Activated CD8-positive, alpha-beta memory T cell treated with anti-CD3 and anti-CD28 coated beads, Interleukin-2, amount 10 ng/mL, durations not matched to agents 7 days and 5 days (primary cell): ENCODE measurements around the gene RESP18. TPM values are rescaled to one million over a fixed set of nuclear protein-coding genes. Genes with fewer than 3 reads are reported as not detected.
"Not testable (repeated sequence)": the region's sequence is repeated elsewhere in the genome, so short reads cannot be mapped to it uniquely, and the experiment has no call there.

ENCODE experiments used
- ATAC-seq: fragments of 150-1000 bp; cut with Tn5 transposase; one replicate; pipeline ENCODE4 v1.10.0; 2021; ENCODE audit warnings: moderate library complexity
- CTCF ChIA-PET: fragments of 350-600 bp; sonication (Branson Sonifier 250); formaldehyde crosslinking; loops from one replicate; lab custom pipeline; 2021; ENCODE audit warnings: antibody characterized with exemption; lab: Charles Lee
- DNase-seq: peaks from one replicate; pipeline ENCODE4 v3.0.0-alpha.2; 2020
- H3K27ac Mint-ChIP-seq: one replicate; pipeline ENCODE4 v1.8.0; 2021; ENCODE audit warnings: mild to moderate bottlenecking, mixed read lengths
- H3K27me3 Mint-ChIP-seq: one replicate; pipeline ENCODE4 v1.8.0; 2021; ENCODE audit warnings: mixed read lengths
- H3K36me3 Mint-ChIP-seq: one replicate; pipeline ENCODE4 v1.8.0; 2021; ENCODE audit warnings: mild to moderate bottlenecking, mixed read lengths
- H3K4me1 Mint-ChIP-seq: one replicate; pipeline ENCODE4 v1.8.0; 2021; ENCODE audit warnings: mixed read lengths
- H3K4me3 Mint-ChIP-seq: one replicate; pipeline ENCODE4 v1.8.0; 2021; ENCODE audit warnings: mild to moderate bottlenecking, moderate library complexity, mixed read lengths
- H3K9me3 Mint-ChIP-seq: one replicate; pipeline ENCODE4 v1.8.0; 2022; ENCODE audit warnings: low read depth, mixed read lengths
- total RNA-seq, 2 experiments: library from RNA; stranded (reverse); gene quantifications; one replicate each; pipeline ENCODE4 v1.2.3, GENCODE V29; 2021

The RESP18 gene
- total RNA-seq, 2 experiments from 2014 or later: not detected

- H3K36me3 Mint-ChIP-seq, H3K4me1 Mint-ChIP-seq, ATAC-seq, H3K4me3 Mint-ChIP-seq, H3K27ac Mint-ChIP-seq, DNase-seq, H3K9me3 Mint-ChIP-seq: not testable (repeated sequence)
- CTCF ChIA-PET: interaction anchor here (0.9 kb wide), 1 partner anchor 153 kb away, joined by 3 read pairs; no protein-coding TSS in a partner anchor
- H3K27me3 Mint-ChIP-seq: peaks cover 27% of the 10 kb centered on the region
Measured at GRCh38 chr2:219312683-219313263, 19.8 kb downstream of the RESP18 start.

- Mint-ChIP-seq H3K4me3 (no peak within 1 kb of the TSS), H3K27ac (no peak within 1 kb of the TSS), H3K27me3 (peaks cover 53% of the 10 kb centered on the region), H3K36me3 (no peaks in the 10 kb centered on the region), H3K4me1 (no peaks in the 10 kb centered on the region), H3K9me3 (no peaks in the 10 kb centered on the region)
- DNase-seq (no peak), ATAC-seq (no peak)
- CTCF ChIA-PET: interaction anchor here (0.7 to 1.6 kb wide), 4 partner anchors 10 to 251 kb away, joined by 3 to 7 read pairs (median 5); no protein-coding TSS in a partner anchor
Measured at GRCh38 chr2:219309278-219309677, 23.3 kb downstream of the RESP18 start, which contains the start of gene PTPRN. Gene PTPRN (minus strand): TSS chr2:219309401. CDS start chr2:219309332, 69 bp downstream.

- H3K4me1 Mint-ChIP-seq: no peaks in the 10 kb centered on the region
- H3K27me3 Mint-ChIP-seq: peaks cover 55% of the 10 kb centered on the region
- H3K27ac Mint-ChIP-seq: no peak overlapping the region
Measured at GRCh38 chr2:219308142-219309101, 24.1 kb downstream of the RESP18 start.

GRCh38 chr2:219306047-219306446 lies 26.5 kb downstream of the RESP18 start:
- CTCF ChIA-PET: interaction anchor here (0.7 kb wide), 1 partner anchor 27 kb away, joined by 3 read pairs; the partner anchor contains the start of gene DNAJB2
- no peak overlapping the region for H3K27ac Mint-ChIP-seq
- peaks cover 67% of the 10 kb centered on the region for H3K27me3 Mint-ChIP-seq
- H3K9me3 Mint-ChIP-seq: no peaks in the 10 kb centered on the region
- no peak for DNase-seq
- H3K4me3 Mint-ChIP-seq: no peak overlapping the region
- no peak for ATAC-seq
- H3K4me1 Mint-ChIP-seq: no peaks in the 10 kb centered on the region
- H3K36me3 Mint-ChIP-seq: no peaks in the 10 kb centered on the region

More at GRCh38 chr2:219308142-219309101, 24.1 kb downstream of the RESP18 start:
- CTCF ChIA-PET: interaction anchor here (0.6 to 1.4 kb wide), 4 partner anchors 13 to 279 kb away, joined by 3 to 7 read pairs (median 3); no protein-coding TSS in a partner anchor
- no peaks in the 10 kb centered on the region for H3K9me3 Mint-ChIP-seq
- H3K36me3 Mint-ChIP-seq: no peaks in the 10 kb centered on the region
- H3K4me3 Mint-ChIP-seq: no peak overlapping the region
- DNase-seq (peak; percentile 79), ATAC-seq (peak; percentile 94)

- Mint-ChIP-seq H3K27ac (no peak overlapping the region), H3K27me3 (peaks cover 69% of the 10 kb centered on the region), H3K4me3 (no peak overlapping the region)
Measured at GRCh38 chr2:219304223-219304622, 28.3 kb downstream of the RESP18 start.

GRCh38 chr2:219302412-219302968 lies 30.1 kb downstream of the RESP18 start:
- peaks cover 63% of the 10 kb centered on the region for H3K27me3 Mint-ChIP-seq
- H3K9me3 Mint-ChIP-seq: no peaks in the 10 kb centered on the region
- no peak overlapping the region for H3K27ac Mint-ChIP-seq
- no peaks in the 10 kb centered on the region for H3K36me3 Mint-ChIP-seq
- peaks cover 5% of the 10 kb centered on the region for H3K4me1 Mint-ChIP-seq
- no peak for DNase-seq
- CTCF ChIA-PET: interaction anchor here (1.1 to 1.4 kb wide), 3 partner anchors 7 to 50 kb away, joined by 3 to 4 read pairs (median 3); partner anchors contain the start of gene TUBA4B
- no peak overlapping the region for H3K4me3 Mint-ChIP-seq
- no peak for ATAC-seq

More at GRCh38 chr2:219304223-219304622, 28.3 kb downstream of the RESP18 start:
- H3K9me3 Mint-ChIP-seq: no peaks in the 10 kb centered on the region
- CTCF ChIA-PET: interaction anchor here (1.6 kb wide), 1 partner anchor 9 kb away, joined by 6 read pairs; no protein-coding TSS in a partner anchor
- peaks cover under 1% of the 10 kb centered on the region for H3K4me1 Mint-ChIP-seq
- ATAC-seq (no peak), DNase-seq (no peak)
- H3K36me3 Mint-ChIP-seq: no peaks in the 10 kb centered on the region

GRCh38 chr2:219300022-219300421 lies 32.5 kb downstream of the RESP18 start:
- H3K4me1 Mint-ChIP-seq: peaks cover 9% of the 10 kb centered on the region
- H3K9me3 Mint-ChIP-seq: no peaks in the 10 kb centered on the region
- CTCF ChIA-PET: interaction anchor here (0.8 to 4.4 kb wide), 17 partner anchors 9 to 304 kb away, joined by 3 to 32 read pairs (median 4); partner anchors contain the start of genes NHEJ1 and PTPRN
- H3K27me3 Mint-ChIP-seq: peaks cover 56% of the 10 kb centered on the region
- DNase-seq: no peak
- H3K4me3 Mint-ChIP-seq: no peak overlapping the region
- no peak overlapping the region for H3K27ac Mint-ChIP-seq
- ATAC-seq: no peak
- H3K36me3 Mint-ChIP-seq: no peaks in the 10 kb centered on the region

GRCh38 chr2:219299372-219299760 lies 33.2 kb downstream of the RESP18 start:
- Mint-ChIP-seq H3K4me1 (peaks cover 12% of the 10 kb centered on the region), H3K9me3 (no peaks in the 10 kb centered on the region), H3K36me3 (no peaks in the 10 kb centered on the region), H3K27ac (no peak overlapping the region), H3K4me3 (no peak overlapping the region), H3K27me3 (peaks cover 49% of the 10 kb centered on the region)
- CTCF ChIA-PET: interaction anchor here (0.6 to 4.4 kb wide), 22 partner anchors 8 to 270 kb away, joined by 3 to 32 read pairs (median 4); partner anchors contain the start of genes CNPPD1, NHEJ1 and PTPRN
- no peak for DNase-seq
- no peak for ATAC-seq

- Mint-ChIP-seq H3K4me3 (no peak overlapping the region), H3K36me3 (no peaks in the 10 kb centered on the region), H3K9me3 (no peaks in the 10 kb centered on the region), H3K27me3 (peaks cover 47% of the 10 kb centered on the region), H3K27ac (no peak overlapping the region), H3K4me1 (peaks cover 15% of the 10 kb centered on the region)
- CTCF ChIA-PET: interaction anchor here (0.6 to 4.4 kb wide), 22 partner anchors 7 to 269 kb away, joined by 3 to 32 read pairs (median 4); partner anchors contain the start of genes CNPPD1, DNAJB2, NHEJ1 and PTPRN
- ATAC-seq (peak; percentile 61), DNase-seq (peak; percentile 91)
Measured at GRCh38 chr2:219298759-219299371, 33.7 kb downstream of the RESP18 start.

GRCh38 chr2:219297766-219298456 lies 34.6 kb downstream of the RESP18 start:
- DNase-seq: peak; percentile 38
- peaks cover 15% of the 10 kb centered on the region for H3K4me1 Mint-ChIP-seq
- no peaks in the 10 kb centered on the region for H3K9me3 Mint-ChIP-seq
- H3K27me3 Mint-ChIP-seq: peaks cover 41% of the 10 kb centered on the region
- no peaks in the 10 kb centered on the region for H3K36me3 Mint-ChIP-seq
- CTCF ChIA-PET: interaction anchor here (0.6 to 4.4 kb wide), 13 partner anchors 19 to 590 kb away, joined by 3 to 32 read pairs (median 4); partner anchors contain the start of genes CNPPD1, DNAJB2 and NHEJ1
- ATAC-seq: no peak
- H3K27ac Mint-ChIP-seq: no peak overlapping the region
- H3K4me3 Mint-ChIP-seq: no peak overlapping the region

- DNase-seq (peak; percentile 39), ATAC-seq (no peak)
- CTCF ChIA-PET: interaction anchor here (1.3 to 8.5 kb wide), 7 partner anchors 17 to 140 kb away, joined by 4 to 260 read pairs (median 31); partner anchors contain the start of genes CNPPD1, DNAJB2, NHEJ1 and ZFAND2B
- Mint-ChIP-seq H3K27me3 (peaks cover 35% of the 10 kb centered on the region), H3K4me1 (peaks cover 15% of the 10 kb centered on the region), H3K4me3 (no peak overlapping the region), H3K9me3 (no peaks in the 10 kb centered on the region), H3K27ac (no peak overlapping the region), H3K36me3 (no peaks in the 10 kb centered on the region)
Measured at GRCh38 chr2:219296631-219297391, 35.7 kb downstream of the RESP18 start.
